ENCODE measurements around the gene PRDM16.

PRDM16 gene

GRCh38 chr1:3249231-3249630, 180.2 kb downstream of the PRDM16 start:
- DNase-seq: no peak

DNA sequence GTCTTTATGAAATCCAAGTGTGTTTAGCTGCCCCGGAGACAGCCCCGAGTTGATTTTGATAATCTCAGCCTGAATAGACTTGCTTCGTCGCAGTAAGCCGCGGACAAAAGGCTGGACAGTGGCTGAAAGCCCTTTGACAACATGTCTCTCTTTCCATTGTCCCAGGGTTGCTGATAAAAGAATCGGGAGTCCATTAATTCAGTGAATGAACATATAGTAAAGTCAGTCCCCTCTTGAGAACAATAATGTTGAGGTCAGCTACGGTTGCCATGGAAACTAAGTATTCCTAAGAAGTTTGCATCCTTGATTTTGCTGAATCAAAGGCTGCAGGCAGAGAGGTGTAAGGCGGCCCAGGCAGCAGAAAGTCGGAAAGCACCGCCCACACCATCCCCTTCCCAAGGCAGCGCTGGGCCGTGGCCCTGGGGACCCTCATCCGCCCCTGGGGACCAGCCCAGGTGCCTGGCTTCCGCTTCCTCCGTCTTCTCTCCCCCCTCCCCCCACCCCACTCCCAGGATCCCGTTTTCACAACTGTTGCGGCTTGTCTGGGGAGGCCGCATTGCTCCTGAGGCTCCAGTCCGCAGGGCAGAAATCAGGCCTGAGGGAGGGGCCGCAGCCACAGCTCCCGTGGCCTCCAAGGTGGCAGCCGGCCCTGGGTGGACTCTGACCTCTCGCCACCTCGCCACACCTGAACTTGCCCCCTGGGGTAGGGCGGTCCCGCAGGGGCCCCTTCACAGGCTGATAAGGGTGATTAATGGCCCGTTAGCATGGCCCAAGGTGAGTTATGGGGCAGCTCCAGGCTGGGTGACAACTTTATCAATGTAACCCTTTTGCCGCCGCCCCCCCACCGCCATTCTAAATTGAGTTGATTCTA, 180.9 kb downstream of the PRDM16 start:
- DNase-seq: no peak

GRCh38 chr1:3250624-3251023, 181.6 kb downstream of the PRDM16 start:
- no peak for DNase-seq

GRCh38 chr1:3251099-3251806, 182.2 kb downstream of the PRDM16 start:
- no peak for DNase-seq

- DNase-seq: no peak
Observed at GRCh38 chr1:3251807-3252428, 182.9 kb downstream of the PRDM16 start.

- DNase-seq: no peak
Observed at GRCh38 chr1:3255680-3256079, 186.7 kb downstream of the PRDM16 start.

- no peak for DNase-seq
Observed at GRCh38 chr1:3257788-3258187, 188.8 kb downstream of the PRDM16 start.

- no peak for DNase-seq
Observed at GRCh38 chr1:3258386-3259003, 189.5 kb downstream of the PRDM16 start.

GRCh38 chr1:3259020-3259419, 190.0 kb downstream of the PRDM16 start:
- no peak for DNase-seq

DNA sequence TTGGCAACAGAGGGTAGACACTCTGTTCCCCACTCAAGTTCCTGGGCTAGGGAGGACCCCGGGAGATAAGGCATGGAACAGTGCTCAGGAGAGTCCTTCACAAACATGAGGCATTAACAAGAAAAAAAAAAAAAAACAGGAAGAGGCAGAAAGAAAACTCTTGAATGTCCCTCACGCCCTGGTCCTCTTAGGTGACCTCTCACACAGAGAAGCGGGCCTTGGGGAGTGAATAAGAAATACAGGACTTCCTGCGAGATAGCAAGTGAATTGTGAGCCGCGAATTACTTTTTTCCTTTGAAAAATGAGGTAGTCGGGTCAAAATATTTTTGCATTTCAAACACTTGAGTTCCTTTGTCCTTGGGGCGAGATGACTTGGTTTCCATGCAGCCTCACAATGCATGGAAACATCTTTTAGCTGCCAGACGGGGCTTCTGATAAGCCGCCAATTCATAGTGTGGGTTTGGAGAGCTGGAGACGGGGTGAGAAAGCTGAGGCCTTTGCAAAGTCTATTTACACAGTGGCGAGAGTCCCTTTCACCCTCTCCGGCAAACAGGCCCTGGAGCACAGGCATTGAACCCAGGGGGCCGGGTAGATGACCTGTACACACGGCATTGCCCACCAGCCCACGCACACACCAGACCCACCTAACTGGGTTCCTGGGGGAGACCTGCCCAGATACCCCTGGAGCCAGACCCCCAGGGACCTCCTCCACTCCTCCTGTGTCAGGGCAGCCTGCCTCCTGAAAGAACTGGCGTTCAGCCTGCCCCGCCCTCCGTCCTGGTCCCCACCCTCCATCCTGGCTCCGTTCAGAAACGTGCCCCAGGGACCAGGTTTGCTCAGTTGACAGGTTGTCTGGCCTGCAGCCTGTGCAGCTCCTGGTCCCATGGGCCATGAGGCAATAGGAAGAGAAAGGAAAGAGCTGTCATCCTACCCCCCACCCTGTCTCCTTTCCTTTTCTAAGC, 192.3 kb downstream of the PRDM16 start:
- no peak for DNase-seq

DNA sequence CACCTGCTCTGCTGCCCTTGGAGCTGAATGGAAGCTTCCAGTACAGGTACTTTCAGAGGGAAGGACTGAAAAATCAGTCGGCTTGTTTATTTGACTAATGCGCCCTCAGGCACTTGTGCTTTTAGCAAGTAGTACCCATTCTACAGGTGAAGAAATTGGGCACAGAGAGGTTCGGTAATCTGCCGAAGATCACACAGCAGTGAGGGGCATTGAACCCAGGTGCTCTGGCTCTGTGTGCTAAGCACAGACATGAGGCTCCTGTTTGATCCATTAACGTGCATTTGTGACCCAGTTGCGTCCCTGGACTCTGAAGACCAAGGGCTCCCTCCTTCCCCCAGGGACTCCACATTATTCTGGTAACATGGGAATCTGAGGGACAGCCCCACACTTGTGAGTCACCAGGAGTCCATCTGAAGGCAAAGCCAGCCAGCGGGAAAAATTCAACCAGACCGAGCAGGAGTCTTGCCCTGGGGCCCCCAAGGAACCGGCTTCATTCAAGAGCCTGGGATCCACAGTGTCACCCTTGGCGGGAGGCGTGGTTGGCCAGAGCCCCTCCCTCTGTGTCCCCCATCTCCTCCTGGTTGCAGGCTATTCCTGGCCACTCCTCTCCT, 193.1 kb downstream of the PRDM16 start:
- no peak for DNase-seq

DNA sequence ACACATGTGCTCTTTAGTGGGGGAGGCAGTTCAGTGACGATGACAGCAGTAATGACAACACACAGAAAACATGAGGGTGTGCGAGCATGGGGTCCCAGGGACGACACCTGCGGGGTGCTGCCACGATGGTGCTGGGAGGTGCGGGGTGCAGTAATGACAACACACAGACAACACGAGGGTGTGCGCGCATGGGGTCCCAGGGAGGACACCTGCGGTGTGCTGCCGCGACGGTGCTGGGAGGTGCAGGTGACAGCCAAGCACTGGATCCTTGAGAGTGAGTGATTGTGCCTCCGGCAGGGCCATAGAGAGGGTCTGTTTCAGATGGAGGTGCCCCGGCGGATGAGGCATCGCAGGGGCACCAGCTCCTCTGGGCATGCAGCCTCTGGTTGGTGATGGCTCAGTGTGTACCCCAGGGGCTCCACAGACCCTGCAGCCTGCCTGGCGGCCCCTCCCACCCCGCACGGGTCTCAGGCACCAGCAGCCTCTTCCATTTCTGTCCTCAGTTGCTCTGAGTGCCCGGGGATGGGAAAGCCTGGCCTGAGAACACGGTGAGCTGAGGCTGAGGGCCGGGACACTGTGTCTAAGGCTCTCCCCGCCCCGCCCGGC, 193.8 kb downstream of the PRDM16 start:
- no peak for DNase-seq

GRCh38 chr1:3263790-3264189, 194.8 kb downstream of the PRDM16 start:
- DNase-seq: no peak

- no peak for DNase-seq
Observed at GRCh38 chr1:3264456-3264855, 195.5 kb downstream of the PRDM16 start.

DNA sequence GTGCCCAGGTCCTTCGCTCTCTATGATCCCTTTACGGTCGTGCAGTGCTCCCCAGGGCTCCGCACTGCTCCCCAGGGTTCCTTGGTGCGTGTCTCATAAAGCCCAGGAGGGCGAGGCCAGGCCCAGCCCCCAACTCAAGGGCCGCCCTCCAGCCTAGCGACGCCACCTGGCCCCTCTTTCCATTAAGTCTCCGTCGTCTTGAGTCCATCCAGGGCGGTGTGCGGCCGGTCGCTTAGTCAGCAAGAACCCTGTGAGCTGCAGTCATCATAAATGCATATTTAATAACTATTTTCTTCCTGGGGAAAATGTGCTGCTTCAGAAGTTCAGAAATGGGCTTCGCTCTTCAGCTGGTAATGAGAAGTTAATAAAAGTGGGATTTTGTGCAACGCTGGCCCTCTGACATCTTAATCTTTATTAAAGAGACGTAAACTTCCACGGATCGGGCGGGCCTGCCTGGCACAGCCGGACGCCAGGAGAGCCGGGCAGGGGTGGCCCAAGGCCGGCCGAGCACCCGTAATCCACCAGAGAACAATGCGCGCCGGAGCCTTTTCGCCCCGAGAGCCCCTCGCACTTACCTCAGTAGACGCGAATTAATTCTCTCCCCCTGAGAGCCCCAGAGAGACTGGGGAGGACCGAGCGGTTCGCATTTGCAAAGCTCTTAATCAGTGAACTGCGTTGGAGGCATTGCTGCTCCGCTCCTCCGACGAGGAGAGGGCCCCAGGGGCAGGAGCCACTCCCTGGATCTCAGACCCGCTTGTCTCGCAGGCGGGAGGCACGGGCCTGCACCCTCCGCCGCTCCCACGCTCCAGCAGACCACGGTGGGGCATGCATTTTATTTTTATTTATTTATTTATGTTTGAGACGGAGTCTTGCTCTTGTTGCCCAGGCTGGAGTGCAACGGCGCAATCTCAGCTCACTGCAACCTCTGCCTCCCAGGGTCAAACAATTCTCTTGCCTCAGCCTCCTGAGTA, 197.1 kb downstream of the PRDM16 start:
- DNase-seq: no peak

DNA sequence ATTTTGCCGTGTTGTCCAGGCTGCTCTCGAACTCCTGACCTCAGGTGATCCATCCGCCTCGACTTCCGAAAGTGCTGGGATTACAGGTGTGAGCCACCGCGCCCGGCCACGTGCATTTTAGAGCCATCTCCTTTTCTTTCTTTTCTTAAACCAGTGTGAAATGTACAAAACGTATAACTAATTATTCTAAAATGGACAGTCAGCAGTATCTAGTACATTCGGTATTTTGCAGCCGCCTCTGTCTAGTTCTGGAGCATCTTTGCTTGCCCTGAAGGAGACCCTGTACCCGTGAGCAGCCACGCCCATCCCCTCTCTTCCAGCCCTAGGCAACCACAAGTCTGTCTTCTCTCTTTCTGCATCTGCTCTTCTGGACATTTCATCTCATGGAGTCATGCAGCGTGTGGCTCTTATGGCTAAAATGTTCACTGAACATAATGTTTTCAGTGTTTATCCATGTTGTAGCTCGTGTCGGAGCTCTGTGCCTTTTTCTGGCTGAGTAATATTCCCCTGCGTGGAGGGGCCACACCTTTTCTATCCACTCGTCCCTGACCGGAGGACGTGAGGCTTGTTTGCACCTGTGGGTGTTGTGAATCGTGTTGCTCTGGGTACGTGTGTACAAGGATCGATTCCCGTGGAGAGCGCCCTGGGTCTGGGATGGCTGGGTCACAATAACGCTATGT, 198.0 kb downstream of the PRDM16 start:
- no peak for DNase-seq

DNA sequence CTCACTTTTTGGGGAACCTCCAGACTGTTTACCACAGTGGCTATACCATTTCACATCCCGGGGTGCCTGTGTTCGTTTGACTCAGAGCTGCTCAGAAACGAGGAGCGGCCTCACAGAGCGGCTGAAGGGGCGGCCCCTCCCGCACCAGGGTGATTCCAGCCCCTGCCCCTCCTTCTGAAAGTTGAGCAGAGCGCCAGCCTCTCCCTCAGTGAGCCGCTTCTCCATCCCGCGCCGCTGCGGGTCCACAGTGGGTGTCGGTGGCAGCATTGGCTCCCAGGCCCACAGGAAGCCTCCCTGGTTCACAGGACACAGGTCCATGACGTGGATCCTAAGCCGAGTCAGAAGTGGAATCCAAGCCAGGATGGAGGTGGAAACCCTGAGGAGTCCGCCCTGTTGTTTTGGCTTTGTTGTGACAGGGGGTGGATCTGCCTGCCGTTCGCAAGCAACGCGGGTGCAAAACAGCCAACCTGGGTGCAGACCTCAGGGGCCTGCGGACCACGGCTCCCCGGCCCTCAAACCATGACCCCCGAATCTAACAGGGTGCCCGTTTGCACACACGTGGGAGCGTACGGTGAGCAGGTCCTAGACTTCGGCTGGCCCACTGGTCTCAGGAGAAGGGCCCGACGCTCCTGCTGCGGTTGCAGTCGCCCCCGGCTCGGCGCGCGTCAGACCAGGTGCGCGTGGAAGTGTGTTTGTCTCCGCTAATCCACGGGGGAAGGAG, 198.7 kb downstream of the PRDM16 start:
- no peak for DNase-seq

- DNase-seq: no peak
Observed at GRCh38 chr1:3268281-3268680, 199.3 kb downstream of the PRDM16 start.

Measured in NCI-H1417 (cell line).